Astrocyte of the spinal cord (primary cell): ENCODE data around the gene DLGAP5.
A peak's percentile ranks its signal among the peaks of the same experiment; 100 is the strongest.

Experiments
- DNase-seq: peaks from one replicate; pipeline ENCODE4 v3.0.0; 2011; ENCODE audit warnings: low read depth, low spot score
- H3K4me3 ChIP-seq: 2 replicates; pipeline ENCODE4 v1.5.1; 2011; ENCODE audit warnings: low read depth, mild to moderate bottlenecking, low read length, moderate library complexity
- in situ Hi-C: cut with HindIII; loops from 2 replicates; pipeline ENCODE4 v1.10.0; 2017; ENCODE audit warnings: low sequenced_read_pairs
- TF ChIP-seq, protein P1 (sequence below): IDR thresholded peaks from 2 replicates; pipeline ENCODE4 v1.5.1; 2012; ENCODE audit warnings: low read depth, mild to moderate bottlenecking, low read length, inconsistent platforms

DLGAP5 gene

DNA sequence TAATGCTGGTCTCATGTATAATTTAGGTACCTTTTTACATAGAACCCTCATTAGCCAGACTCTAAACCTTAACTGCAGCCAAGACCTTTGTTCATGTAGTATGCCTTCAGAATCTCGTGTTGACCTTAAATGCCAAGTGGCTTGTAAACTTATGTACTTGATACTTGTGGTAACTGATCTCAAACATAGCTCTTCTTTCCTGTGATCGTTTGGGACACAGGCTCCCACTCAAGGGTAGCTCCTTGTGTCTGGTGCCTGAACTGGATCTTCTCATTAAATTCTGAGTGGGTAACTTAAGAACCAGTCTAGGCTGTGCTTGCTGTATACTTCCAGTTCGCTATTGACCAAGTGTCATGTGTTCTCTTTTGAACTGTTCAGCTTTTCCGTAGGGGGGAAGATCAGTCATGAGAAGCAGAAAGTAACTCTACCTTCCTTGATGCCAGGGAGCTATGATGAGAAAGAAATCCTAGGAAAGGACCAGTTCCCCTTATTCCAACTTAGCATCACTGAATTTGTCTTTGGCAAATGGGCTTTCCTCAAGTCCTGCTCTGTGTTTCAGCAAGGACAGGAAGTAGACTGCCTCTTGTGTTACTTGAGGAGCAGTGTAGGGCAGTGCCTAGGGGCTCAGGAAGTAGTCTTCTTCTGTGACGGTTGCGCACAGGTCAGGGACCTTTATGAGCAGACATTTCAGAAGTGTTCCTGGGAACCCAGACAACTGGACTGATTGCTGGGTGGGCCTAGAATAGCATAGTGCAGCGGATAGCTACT lies 59.8 kb downstream of the DLGAP5 start:
- in situ Hi-C loops: no loop called here
- TF ChIP-seq, protein P1, sequence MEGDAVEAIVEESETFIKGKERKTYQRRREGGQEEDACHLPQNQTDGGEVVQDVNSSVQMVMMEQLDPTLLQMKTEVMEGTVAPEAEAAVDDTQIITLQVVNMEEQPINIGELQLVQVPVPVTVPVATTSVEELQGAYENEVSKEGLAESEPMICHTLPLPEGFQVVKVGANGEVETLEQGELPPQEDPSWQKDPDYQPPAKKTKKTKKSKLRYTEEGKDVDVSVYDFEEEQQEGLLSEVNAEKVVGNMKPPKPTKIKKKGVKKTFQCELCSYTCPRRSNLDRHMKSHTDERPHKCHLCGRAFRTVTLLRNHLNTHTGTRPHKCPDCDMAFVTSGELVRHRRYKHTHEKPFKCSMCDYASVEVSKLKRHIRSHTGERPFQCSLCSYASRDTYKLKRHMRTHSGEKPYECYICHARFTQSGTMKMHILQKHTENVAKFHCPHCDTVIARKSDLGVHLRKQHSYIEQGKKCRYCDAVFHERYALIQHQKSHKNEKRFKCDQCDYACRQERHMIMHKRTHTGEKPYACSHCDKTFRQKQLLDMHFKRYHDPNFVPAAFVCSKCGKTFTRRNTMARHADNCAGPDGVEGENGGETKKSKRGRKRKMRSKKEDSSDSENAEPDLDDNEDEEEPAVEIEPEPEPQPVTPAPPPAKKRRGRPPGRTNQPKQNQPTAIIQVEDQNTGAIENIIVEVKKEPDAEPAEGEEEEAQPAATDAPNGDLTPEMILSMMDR: no peak
- no peak overlapping the region for H3K4me3 ChIP-seq
- no peak for DNase-seq

DNA sequence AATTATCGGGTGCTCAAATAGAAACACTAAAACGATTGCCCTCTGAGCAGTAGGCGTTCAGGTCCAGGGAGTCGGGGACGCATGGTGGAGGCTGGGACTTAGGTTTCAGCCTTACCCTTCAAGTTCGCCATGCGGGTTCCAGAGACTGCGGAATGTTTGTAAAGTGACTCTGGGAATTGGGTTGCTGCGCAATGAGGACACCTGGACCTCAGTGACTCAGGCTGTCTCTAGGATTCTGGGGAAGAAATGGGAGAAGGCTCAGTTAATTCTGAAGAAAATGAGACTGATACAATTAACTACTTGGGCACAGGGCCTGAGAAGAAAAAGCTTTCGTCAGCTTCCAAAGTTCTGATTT lies 61.2 kb downstream of the DLGAP5 start:
- H3K4me3 ChIP-seq: peak overlapping the region; percentile 75
- TF ChIP-seq, protein P1: no peak
- in situ Hi-C loops: no loop called here
- DNase-seq: no peak

DNA sequence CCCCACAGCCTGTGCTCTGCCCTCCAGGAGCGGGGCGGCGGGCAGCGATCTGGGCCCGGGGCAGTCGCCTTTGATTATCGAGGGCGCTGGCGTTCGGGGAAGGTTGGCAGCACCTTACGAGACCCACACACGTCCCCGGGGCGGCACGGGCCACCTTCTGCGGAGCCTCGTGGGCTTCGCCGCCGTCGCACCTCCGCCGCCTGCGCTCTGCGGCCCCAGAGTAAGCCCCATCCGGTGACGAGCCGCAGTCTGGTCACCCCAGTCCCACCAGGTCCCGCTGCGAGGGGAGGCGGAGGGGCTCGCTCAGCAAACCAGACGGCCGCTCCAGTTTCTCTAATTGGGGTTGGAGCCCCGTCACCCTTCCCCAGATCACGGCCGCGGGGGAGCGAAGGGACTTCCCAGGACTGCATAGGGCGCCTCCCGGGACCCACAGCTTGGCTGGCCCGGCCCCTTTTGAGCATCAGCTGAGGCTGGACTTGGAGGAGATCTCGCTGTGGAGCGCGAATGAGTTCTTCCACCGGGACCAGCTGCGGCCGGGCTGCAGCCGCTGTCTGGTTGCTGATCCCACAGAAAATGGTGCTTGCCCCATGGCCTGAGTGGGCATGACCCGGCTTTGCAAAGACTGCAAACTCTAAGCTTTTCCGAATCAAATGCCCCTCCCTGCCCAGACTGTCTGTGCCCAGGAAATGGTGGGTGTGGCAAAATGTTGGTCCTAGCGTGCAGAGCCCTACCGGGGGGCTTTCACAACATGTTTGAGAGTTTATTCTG lies 61.8 kb downstream of the DLGAP5 start:
- H3K4me3 ChIP-seq: peak overlapping the region; percentile 75
- in situ Hi-C loops: no loop called here
- peak; percentile 77 for DNase-seq
- TF ChIP-seq, protein P1: no peak

DNA sequence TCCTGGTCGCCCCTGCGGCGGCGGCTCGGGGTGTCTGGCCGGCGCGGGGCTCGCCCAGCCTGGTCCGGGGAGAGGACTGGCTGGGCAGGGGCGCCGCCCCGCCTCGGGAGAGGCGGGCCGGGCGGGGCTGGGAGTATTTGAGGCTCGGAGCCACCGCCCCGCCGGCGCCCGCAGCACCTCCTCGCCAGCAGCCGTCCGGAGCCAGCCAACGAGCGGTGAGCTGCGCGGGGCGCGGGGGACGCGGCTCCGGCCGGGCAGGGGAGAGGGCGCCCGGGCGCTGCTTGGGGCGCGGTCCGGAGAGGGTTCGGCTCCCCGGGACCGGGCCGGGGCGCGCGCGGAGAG lies 62.3 kb downstream of the DLGAP5 start, which contains the start of gene LGALS3:
TSS of gene LGALS3 (plus strand) at position 167 of the 342 bp plus-strand sequence. CDS start 8,122 bp downstream, outside the sequence.
- peak; percentile 52 for DNase-seq
- peak within 1 kb of the TSS; percentile 75 for H3K4me3 ChIP-seq
- TF ChIP-seq, protein P1: no peak
- in situ Hi-C loops: no loop called here

DNA sequence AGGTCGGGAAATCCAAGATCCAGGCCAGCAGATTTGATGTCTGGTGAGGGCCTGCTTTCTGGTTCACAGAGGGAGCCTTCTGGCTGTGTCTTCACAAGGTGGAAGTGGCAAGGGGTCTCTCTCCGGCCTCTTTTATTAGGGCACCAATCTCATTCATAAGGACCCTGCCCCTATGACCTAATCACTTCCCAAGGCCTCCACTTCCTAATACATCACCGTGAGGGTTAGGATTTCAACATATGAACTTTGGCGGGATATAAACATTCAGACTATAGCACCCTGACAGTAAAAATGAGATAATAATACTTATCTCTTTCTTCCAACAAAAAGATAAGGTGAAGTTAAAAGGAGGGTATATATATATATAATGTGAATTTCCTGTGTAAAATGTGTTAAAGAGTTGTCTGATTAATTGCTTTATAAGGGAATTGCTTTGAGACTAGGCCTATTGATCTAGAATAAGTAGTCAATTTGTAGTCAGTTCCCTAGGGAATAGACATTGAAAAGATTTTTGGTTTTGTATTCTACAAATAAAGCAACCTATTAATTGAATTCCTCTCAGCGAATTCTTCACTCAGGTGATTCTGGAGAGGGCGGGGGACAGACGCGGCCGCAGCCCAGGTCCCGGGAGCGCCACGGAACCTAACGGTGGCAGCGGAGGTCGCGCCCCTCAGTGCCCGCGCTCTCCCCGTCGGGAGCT lies 62.8 kb downstream of the DLGAP5 start:
- in situ Hi-C loops: no loop called here
- H3K4me3 ChIP-seq: peak overlapping the region; percentile 75
- DNase-seq: no peak
- TF ChIP-seq, protein P1: no peak

DNA sequence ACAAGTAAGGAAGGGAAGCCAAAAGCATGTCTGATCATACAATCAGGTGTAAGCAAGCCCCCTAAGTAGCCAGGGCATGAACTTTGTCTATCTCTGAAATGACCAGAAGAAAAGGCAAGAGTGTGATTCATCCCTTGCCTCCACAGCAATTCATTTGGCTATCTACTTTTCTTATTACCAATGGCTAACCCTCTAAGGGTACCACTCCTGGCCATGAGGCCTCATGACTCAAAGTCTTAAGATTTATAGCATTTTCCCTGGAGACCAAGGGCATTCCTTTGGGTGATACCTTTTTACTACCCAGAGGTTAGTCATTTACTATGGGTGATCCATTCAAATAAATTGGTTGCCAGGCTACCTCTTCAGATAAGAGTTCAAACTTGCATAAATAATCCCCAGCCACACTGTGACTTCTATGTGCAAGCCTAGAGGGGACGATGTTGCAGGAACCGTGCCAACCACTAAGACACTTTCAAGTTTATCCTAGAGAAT lies 63.9 kb downstream of the DLGAP5 start:
- no peak for DNase-seq
- in situ Hi-C loops: no loop called here
- TF ChIP-seq, protein P1: no peak
- H3K4me3 ChIP-seq: no peak overlapping the region
